Hepatic stellate cell (primary cell): ENCODE data around the gene ZNF593OS.

ENCODE experiments used
- DNase-seq: peaks from one replicate; pipeline ENCODE4 v3.0.0; 2011; ENCODE audit warnings: low spot score

The ZNF593OS gene

GRCh38 chr1:26171084-26172072 lies at the start of gene ZNF593OS:
Gene ZNF593OS, minus strand, starts transcription at chr1:26171832. Its CDS starts 171 bp downstream, at chr1:26171661.
- no peak for DNase-seq

- no peak for DNase-seq
These were observed 49.5 kb upstream of the ZNF593OS start for GRCh38 chr1:26221094-26221493.

- DNase-seq: no peak
These were observed 48.7 kb upstream of the ZNF593OS start for GRCh38 chr1:26220199-26220912.

GRCh38 chr1:26218906-26219494 lies 47.4 kb upstream of the ZNF593OS start:
- no peak for DNase-seq

GRCh38 chr1:26215246-26215645 lies 43.6 kb upstream of the ZNF593OS start:
- no peak for DNase-seq

- DNase-seq: no peak
These were observed 41.8 kb upstream of the ZNF593OS start for GRCh38 chr1:26213335-26213905.

- no peak for DNase-seq
These were observed 41.1 kb upstream of the ZNF593OS start for GRCh38 chr1:26212726-26213125.

GRCh38 chr1:26210147-26210870 lies 38.7 kb upstream of the ZNF593OS start:
- DNase-seq: no peak

- DNase-seq: no peak
These were observed 32.1 kb upstream of the ZNF593OS start for GRCh38 chr1:26203642-26204318.

GRCh38 chr1:26200413-26200812 lies 28.8 kb upstream of the ZNF593OS start:
- no peak for DNase-seq

- DNase-seq: no peak
These were observed 26.2 kb upstream of the ZNF593OS start for GRCh38 chr1:26197813-26198212.

- DNase-seq: no peak
These were observed 25.7 kb upstream of the ZNF593OS start for GRCh38 chr1:26197301-26197700.

GRCh38 chr1:26195805-26196204 lies 24.2 kb upstream of the ZNF593OS start:
- DNase-seq: no peak

GRCh38 chr1:26191739-26192138 lies 20.1 kb upstream of the ZNF593OS start:
- no peak for DNase-seq

GRCh38 chr1:26190373-26190987 lies 18.8 kb upstream of the ZNF593OS start, which contains the start of gene CATSPER4:
Gene CATSPER4, plus strand, starts transcription at chr1:26190602. Its CDS starts 26 bp downstream, at chr1:26190628.
- no peak for DNase-seq

GRCh38 chr1:26189751-26190275 lies 18.2 kb upstream of the ZNF593OS start:
- no peak for DNase-seq

- no peak for DNase-seq
These were observed 17.7 kb upstream of the ZNF593OS start for GRCh38 chr1:26189331-26189730.

GRCh38 chr1:26188477-26188876 lies 16.8 kb upstream of the ZNF593OS start:
- DNase-seq: no peak

- no peak for DNase-seq
These were observed 16.2 kb upstream of the ZNF593OS start for GRCh38 chr1:26187882-26188281.

- no peak for DNase-seq
These were observed 13.3 kb upstream of the ZNF593OS start for GRCh38 chr1:26184883-26185282.
